Measurements from ENCODE around the gene CHCHD3.

DNA sequence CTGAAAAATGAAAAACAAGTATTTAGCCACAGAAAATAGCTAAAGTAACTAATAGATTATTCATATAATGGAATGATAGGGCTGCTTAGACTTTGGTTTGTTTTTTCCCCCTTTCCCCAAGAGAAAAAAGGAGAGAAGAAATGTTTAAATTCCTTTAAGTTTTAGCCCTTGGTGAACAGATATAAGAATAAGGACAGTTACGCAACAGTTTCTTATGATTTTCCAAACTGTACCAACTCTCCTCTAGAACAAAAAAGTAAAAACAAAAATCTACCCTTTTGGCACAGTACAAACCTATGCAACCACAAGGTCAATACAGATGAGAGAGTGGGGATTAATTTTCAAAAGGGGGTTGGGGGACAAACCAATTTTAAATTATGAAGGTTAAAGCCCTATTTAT, 227.7 kb downstream of the CHCHD3 start:
- TF ChIP-seq, protein P1, sequence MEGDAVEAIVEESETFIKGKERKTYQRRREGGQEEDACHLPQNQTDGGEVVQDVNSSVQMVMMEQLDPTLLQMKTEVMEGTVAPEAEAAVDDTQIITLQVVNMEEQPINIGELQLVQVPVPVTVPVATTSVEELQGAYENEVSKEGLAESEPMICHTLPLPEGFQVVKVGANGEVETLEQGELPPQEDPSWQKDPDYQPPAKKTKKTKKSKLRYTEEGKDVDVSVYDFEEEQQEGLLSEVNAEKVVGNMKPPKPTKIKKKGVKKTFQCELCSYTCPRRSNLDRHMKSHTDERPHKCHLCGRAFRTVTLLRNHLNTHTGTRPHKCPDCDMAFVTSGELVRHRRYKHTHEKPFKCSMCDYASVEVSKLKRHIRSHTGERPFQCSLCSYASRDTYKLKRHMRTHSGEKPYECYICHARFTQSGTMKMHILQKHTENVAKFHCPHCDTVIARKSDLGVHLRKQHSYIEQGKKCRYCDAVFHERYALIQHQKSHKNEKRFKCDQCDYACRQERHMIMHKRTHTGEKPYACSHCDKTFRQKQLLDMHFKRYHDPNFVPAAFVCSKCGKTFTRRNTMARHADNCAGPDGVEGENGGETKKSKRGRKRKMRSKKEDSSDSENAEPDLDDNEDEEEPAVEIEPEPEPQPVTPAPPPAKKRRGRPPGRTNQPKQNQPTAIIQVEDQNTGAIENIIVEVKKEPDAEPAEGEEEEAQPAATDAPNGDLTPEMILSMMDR (IDR thresholded peaks at IDR 0.05; ENCODE audit: poor library complexity): no peak
- no peak for TF ChIP-seq EZH2 (IDR thresholded peaks at IDR 0.05; ENCODE audit: borderline replicate concordance)

All from hepatocyte (in vitro differentiated cells).